ENCODE results near the gene ITGA7. TPM values are rescaled to one million over a fixed set of nuclear protein-coding genes. Genes with fewer than 3 reads are reported as not detected.

ITGA7 gene
- total RNA-seq, 1 experiment from 2014 or later: 96.2 TPM

DNA sequence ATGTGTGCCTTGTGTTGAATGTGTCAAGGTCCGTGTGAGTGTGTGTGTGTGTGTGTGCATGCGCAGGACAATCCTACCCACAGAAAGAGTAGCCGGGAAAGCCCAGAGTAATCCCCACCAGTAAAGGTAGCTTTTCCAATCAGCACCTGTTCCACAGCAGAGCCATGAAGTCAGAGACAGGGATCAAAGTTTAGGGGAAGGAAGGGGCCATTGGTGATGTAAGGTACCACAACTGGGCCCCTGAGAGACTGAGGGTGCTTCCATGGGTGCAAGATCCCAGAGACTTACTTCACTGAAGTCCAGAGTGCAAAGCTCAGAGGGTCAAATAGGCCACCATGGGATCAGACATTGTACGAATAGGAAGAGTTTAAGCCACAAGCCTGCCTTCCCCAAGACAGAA is 50.5 kb downstream of the ITGA7 start (continued):
- no peak for TF ChIP-seq ARID4B (CRISPR knock-in tag; IDR thresholded peaks at IDR 0.05; ENCODE audit: borderline replicate concordance)
- no peak for TF ChIP-seq RELA (CRISPR knock-in tag; IDR thresholded peaks at IDR 0.05; ENCODE audit: borderline replicate concordance)
- TF ChIP-seq IRF2 (CRISPR knock-in tag; IDR thresholded peaks at IDR 0.05; ENCODE audit: borderline replicate concordance, low read depth): no peak
- TF ChIP-seq NFE2L1 (CRISPR knock-in tag; IDR thresholded peaks at IDR 0.05): no peak
- TF ChIP-seq MLX (CRISPR knock-in tag; IDR thresholded peaks at IDR 0.05): no peak
- TF ChIP-seq RORB (CRISPR knock-in tag; IDR thresholded peaks at IDR 0.05): no peak
- TF ChIP-seq FOXK1 (CRISPR knock-in tag; IDR thresholded peaks at IDR 0.05): no peak
- TF ChIP-seq NR3C1 (CRISPR knock-in tag; conservative IDR thresholded peaks at IDR 0.05; ENCODE audit: low read depth): no peak
- TF ChIP-seq, protein P1, sequence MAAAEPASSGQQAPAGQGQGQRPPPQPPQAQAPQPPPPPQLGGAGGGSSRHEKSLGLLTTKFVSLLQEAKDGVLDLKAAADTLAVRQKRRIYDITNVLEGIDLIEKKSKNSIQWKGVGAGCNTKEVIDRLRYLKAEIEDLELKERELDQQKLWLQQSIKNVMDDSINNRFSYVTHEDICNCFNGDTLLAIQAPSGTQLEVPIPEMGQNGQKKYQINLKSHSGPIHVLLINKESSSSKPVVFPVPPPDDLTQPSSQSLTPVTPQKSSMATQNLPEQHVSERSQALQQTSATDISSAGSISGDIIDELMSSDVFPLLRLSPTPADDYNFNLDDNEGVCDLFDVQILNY (CRISPR knock-in tag; IDR thresholded peaks at IDR 0.05): no peak

DNA sequence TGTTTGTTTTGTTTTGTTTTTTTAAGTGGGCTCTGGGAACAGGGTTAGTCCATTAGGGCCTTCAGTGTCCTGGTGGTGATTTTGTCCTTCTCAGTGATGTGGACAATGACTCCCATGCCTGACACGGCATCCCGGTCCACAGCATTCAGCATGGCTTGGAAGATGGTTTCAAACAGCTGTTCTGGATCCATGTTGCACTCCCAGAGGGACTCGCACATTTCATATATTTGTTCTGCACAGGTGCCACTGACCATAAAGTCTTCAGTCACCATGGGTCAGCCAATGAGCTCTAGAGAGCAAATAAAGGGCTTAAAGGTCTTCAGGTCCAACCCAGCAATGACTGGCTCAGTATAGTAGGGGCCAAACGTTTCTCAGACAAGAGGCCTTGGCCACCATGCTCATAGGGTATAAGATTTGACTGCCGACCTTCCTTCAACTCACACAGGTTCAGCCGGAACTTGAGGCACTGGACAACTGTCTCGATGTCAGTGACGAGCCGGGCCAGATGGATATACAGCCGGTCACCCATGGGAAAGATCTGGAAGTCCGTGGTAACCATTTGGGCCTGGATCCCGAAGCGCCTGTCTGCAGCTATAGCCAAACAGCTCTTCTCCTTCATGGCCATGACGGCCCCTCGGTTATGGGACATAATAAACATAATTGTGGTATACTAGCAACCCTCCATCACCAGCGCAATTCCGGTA is 53.0 kb downstream of the ITGA7 start:
- TF ChIP-seq NFE2L1 (CRISPR knock-in tag; IDR thresholded peaks at IDR 0.05) (no peak), PRRX2 (CRISPR knock-in tag; IDR thresholded peaks at IDR 0.05) (no peak), ZNF317 (CRISPR knock-in tag; IDR thresholded peaks at IDR 0.05; ENCODE audit: borderline replicate concordance, low read depth) (no peak), CDX4 (CRISPR knock-in tag; IDR thresholded peaks at IDR 0.05; ENCODE audit: borderline replicate concordance) (no peak), NR3C1 (CRISPR knock-in tag; conservative IDR thresholded peaks at IDR 0.05; ENCODE audit: low read depth) (no peak), MLX (CRISPR knock-in tag; IDR thresholded peaks at IDR 0.05) (no peak)
- TF ChIP-seq, protein P2, sequence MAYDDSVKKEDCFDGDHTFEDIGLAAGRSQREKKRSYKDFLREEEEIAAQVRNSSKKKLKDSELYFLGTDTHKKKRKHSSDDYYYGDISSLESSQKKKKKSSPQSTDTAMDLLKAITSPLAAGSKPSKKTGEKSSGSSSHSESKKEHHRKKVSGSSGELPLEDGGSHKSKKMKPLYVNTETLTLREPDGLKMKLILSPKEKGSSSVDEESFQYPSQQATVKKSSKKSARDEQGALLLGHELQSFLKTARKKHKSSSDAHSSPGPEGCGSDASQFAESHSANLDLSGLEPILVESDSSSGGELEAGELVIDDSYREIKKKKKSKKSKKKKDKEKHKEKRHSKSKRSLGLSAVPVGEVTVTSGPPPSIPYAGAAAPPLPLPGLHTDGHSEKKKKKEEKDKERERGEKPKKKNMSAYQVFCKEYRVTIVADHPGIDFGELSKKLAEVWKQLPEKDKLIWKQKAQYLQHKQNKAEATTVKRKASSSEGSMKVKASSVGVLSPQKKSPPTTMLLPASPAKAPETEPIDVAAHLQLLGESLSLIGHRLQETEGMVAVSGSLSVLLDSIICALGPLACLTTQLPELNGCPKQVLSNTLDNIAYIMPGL (CRISPR knock-in tag; IDR thresholded peaks at IDR 0.05): no peak
- POLR2A ChIA-PET: no interaction called here
- CTCF ChIA-PET: interaction anchor here (0.6 to 3.4 kb wide), 8 partner anchors 9 to 509 kb away, joined by 3 to 67 read pairs (median 4); a partner anchor contains a TSS
- H3K9me3 Mint-ChIP-seq: peaks cover 24% of the 10 kb centered on the region
- H3K27ac Mint-ChIP-seq: no peak overlapping the region
- peaks cover 8% of the 10 kb centered on the region for H3K4me1 Mint-ChIP-seq
- no peak for DNase-seq (ENCODE audit: low spot score)
- H3K27me3 Mint-ChIP-seq (ENCODE audit: low read depth): peaks cover 9% of the 10 kb centered on the region
- H3K36me3 Mint-ChIP-seq: peaks cover 10% of the 10 kb centered on the region
- no peak for ATAC-seq
- H3K4me3 Mint-ChIP-seq: no peak overlapping the region
